Colonic mucosa (tissue), 4 donors: Measurements from ENCODE around the gene PRC1. TPM values are rescaled to one million over a fixed set of nuclear protein-coding genes. Genes with fewer than 3 reads are reported as not detected.

Experiments used
- DNase-seq: peaks from one replicate; pipeline ENCODE4 v3.0.0-alpha.2; 2020
- H3K27ac ChIP-seq: fragments of 200-600 bp; one replicate; pipeline ENCODE4 v1.8.0; 2021
- H3K27me3 ChIP-seq: fragments of 200-600 bp; one replicate; pipeline ENCODE4 v1.8.0; 2021
- H3K36me3 ChIP-seq: fragments of 200-600 bp; one replicate; pipeline ENCODE4 v1.8.0; 2021
- H3K4me1 ChIP-seq: fragments of 200-600 bp; one replicate; pipeline ENCODE4 v1.8.0; 2021; ENCODE audit warnings: mild to moderate bottlenecking
- H3K4me3 ChIP-seq: fragments of 200-600 bp; one replicate; pipeline ENCODE4 v1.8.0; 2021
- H3K9ac ChIP-seq, 2 donors: one replicate each; pipeline ENCODE4 v1.7.0; 2013; ENCODE audit warnings: control low read depth in 2 of 2, low read depth in 2 of 2, low read length in 2 of 2
- H3K9me3 ChIP-seq: fragments of 200-600 bp; one replicate; pipeline ENCODE4 v1.8.0; 2021
- intact Hi-C: fragments of 100-400 bp; cut with DNase I; formaldehyde crosslinking; loops from one replicate; pipeline ENCODE4 v1.14.1; 2022
- total RNA-seq, 2 donors: library from RNA; stranded (reverse); fragmentation: NEBNext Ultra II Directional in 1 of 2; extraction: Animal tissue kit (Norgen Biotek cat#: 25700) in 1 of 2; gene quantifications; one replicate each; pipeline ENCODE4 v1.2.1, GENCODE V29; 2021
- TF ChIP-seq, protein P1 (sequence below): fragments of 200-600 bp; IDR thresholded peaks from one replicate; pipeline ENCODE4 v1.8.0; 2022; ENCODE audit warnings: antibody characterized with exemption, mild to moderate bottlenecking
- donor health status: healthy.
- donor health status: DM: no; HTN: no; CAD: no.
- donor health status: DM: no; HTN: no; CAD: no.

The PRC1 gene
- total RNA-seq, 2 donors from 2014 or later, result 44.3 to 114 TPM

DNA sequence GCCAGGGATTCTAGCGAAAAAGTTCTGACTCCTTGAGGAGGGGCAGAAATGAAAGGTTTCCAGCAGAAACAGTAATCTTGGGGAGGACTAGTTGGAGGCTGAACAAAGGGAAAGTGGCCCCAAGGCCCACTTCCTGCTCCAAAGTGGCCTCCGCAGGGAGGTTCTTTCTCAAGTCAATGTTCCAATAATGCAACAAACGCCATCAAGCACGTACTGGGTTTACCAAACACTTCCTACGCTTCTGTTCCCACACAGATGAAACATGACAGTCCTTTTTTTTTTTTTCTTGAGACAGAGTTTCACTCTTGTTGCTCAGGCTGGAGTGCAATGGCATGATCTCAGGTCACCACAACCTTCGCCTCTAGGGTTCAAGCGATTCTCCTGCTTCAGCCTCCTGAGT, 49.2 kb downstream of the PRC1 start:
- Histone ChIP-seq H3K4me3 (no peak overlapping the region), H3K27ac (no peak overlapping the region), H3K27me3 (no peaks in the 10 kb centered on the region), H3K9ac (no peak overlapping the region), H3K4me1 (peaks cover 5% of the 10 kb centered on the region), H3K9me3 (no peaks in the 10 kb centered on the region), H3K36me3 (peaks cover 35% of the 10 kb centered on the region)
- TF ChIP-seq, protein P1, sequence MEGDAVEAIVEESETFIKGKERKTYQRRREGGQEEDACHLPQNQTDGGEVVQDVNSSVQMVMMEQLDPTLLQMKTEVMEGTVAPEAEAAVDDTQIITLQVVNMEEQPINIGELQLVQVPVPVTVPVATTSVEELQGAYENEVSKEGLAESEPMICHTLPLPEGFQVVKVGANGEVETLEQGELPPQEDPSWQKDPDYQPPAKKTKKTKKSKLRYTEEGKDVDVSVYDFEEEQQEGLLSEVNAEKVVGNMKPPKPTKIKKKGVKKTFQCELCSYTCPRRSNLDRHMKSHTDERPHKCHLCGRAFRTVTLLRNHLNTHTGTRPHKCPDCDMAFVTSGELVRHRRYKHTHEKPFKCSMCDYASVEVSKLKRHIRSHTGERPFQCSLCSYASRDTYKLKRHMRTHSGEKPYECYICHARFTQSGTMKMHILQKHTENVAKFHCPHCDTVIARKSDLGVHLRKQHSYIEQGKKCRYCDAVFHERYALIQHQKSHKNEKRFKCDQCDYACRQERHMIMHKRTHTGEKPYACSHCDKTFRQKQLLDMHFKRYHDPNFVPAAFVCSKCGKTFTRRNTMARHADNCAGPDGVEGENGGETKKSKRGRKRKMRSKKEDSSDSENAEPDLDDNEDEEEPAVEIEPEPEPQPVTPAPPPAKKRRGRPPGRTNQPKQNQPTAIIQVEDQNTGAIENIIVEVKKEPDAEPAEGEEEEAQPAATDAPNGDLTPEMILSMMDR, result no peak
- DNase-seq, result no peak
- intact Hi-C loops, result no loop called here

DNA sequence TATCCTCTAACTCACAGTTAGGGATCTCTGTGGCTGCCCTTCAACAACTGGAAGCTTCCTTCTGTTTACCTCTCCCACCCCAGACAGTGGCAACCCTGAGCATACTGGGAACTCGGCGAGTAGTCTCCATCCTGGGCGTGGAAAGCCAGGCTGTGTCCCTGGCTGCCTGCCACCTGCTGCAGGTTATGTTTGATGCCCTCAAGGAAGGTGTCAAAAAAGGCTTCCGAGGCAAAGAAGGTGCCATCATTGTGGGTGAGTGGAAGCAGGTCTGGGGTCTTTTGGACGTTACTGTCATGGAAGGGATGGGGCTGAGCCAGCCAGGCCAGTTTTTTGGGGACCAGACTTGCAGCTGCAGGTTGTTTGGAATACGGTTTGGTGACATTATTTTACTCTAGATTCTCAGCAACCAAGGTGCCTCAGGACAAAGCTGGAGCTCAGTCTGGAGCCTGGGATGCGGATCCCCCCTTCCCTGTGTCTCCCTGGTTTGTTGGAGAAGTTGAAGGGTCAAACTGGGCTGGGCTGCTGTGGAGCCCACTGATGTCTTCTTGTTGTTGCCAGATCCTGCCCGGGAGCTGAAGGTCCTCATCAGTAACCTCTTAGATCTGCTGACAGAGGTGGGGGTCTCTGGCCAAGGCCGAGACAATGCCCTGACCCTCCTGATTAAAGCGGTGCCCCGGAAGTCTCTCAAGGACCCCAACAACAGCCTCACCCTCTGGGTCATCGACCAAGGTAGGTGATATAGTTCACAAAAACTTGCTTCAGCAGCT, 51.8 kb downstream of the PRC1 start:
- Histone ChIP-seq H3K9me3 (no peaks in the 10 kb centered on the region), H3K27me3 (no peaks in the 10 kb centered on the region), H3K9ac (no peak overlapping the region), H3K4me1 (no peaks in the 10 kb centered on the region), H3K36me3 (peaks cover 36% of the 10 kb centered on the region), H3K4me3 (no peak overlapping the region), H3K27ac (no peak overlapping the region)
- intact Hi-C loops, result no loop called here
- DNase-seq, result no peak
- TF ChIP-seq, protein P1, result no peak

DNA sequence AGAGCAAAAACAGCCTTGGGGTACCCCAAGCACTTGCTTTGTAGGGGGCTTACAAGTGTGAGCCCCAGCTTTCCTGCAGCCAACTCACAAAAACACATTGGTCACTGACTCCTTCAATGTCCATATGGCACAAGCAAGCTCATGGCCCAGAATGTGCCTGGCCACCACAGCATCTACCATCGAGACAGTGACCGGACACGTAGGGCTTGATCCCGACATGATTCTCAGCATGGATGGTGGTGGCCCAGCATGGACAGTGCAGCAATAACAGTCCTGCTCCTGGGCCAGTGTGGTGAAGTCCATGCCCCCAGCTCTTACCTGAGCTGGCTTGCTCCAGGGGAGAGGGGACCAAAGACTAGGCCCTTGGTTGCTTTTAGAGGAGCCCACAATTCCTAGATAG, 53.3 kb downstream of the PRC1 start:
- Histone ChIP-seq H3K9ac (no peak overlapping the region), H3K9me3 (no peaks in the 10 kb centered on the region), H3K4me1 (peaks cover 5% of the 10 kb centered on the region), H3K4me3 (no peak overlapping the region), H3K36me3 (peaks cover 29% of the 10 kb centered on the region), H3K27ac (no peak overlapping the region), H3K27me3 (no peaks in the 10 kb centered on the region)
- DNase-seq, result no peak
- TF ChIP-seq, protein P1, result no peak
- intact Hi-C loops, result no loop called here

DNA sequence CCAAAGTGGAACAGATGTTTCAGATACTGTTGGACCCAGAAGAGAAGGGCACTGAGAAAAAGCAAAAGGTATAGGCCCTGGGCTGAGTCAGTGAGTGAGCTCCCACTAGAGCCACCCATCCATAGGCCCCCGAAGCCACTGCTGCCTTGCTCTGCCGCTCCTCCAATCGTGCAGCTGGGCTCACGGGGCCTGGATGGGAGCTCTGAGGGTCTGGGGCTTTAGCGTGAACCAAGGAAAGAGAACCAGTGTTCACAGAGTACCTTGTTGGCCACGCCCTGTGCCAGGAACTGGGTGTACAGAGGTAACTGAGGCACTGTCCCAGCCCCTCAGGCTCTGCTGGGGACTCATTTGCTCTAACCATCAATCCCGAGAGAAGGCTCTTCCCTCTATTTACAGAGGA, 54.6 kb downstream of the PRC1 start:
- no peak for DNase-seq
- Histone ChIP-seq H3K9me3 (no peaks in the 10 kb centered on the region), H3K36me3 (peaks cover 26% of the 10 kb centered on the region), H3K9ac (no peak overlapping the region), H3K4me3 (no peak overlapping the region), H3K4me1 (peaks cover 8% of the 10 kb centered on the region), H3K27ac (no peak overlapping the region), H3K27me3 (no peaks in the 10 kb centered on the region)
- TF ChIP-seq, protein P1, result no peak
- intact Hi-C loops, result no loop called here

DNA sequence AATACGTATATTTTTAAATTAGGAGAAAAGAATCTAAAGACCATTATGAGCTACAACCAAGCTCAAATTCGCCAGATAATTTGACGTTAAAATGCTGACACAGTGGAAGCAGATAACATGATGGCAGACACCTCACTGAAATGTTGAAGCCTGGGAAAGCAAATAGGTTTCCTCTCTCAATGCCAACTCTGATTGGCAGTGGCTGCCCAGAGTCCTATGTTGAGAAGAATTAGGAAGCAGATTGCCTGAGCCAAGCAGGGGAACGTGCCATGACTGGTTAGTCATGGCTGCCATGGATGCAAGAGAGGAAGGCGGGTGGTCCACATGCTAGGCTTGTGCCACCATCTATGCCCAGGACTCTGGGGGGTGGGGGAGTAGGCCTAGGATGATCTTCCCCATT, 56.1 kb downstream of the PRC1 start:
- Histone ChIP-seq H3K27me3 (no peaks in the 10 kb centered on the region), H3K27ac (no peak overlapping the region), H3K4me1 (peaks cover 13% of the 10 kb centered on the region), H3K4me3 (no peak overlapping the region), H3K9me3 (no peaks in the 10 kb centered on the region), H3K9ac (no peak overlapping the region), H3K36me3 (peaks cover 24% of the 10 kb centered on the region)
- no peak for DNase-seq
- TF ChIP-seq, protein P1, result no peak
- intact Hi-C loops, result no loop called here
